HUES48 (cell line): ENCODE data around the gene RPP38.

ENCODE experiments used
- H3K27ac ChIP-seq: one replicate; pipeline ENCODE4 v1.7.0; 2013; ENCODE audit warnings: low read depth, low read length, inconsistent platforms
- H3K27me3 ChIP-seq: 2 replicates; pipeline ENCODE4 v1.6.1; 2013; ENCODE audit warnings: mild to moderate bottlenecking, low read length; ENCODE audit not compliant: control insufficient read depth, insufficient read depth
- H3K36me3 ChIP-seq: 2 replicates; pipeline ENCODE4 v1.6.1; 2013; ENCODE audit warnings: low read length; ENCODE audit not compliant: control insufficient read depth, insufficient read depth
- H3K4me1 ChIP-seq: 2 replicates; pipeline ENCODE4 v1.6.1; 2013; ENCODE audit warnings: mild to moderate bottlenecking, low read length; ENCODE audit not compliant: control insufficient read depth, insufficient read depth
- H3K4me3 ChIP-seq: 2 replicates; pipeline ENCODE4 v1.5.1; 2013; ENCODE audit warnings: mild to moderate bottlenecking, low read depth, low read length
- H3K9ac ChIP-seq: 2 replicates; pipeline ENCODE4 v1.6.1; 2013; ENCODE audit warnings: mild to moderate bottlenecking, low read depth, low read length, moderate library complexity
- H3K9me3 ChIP-seq: 2 replicates; pipeline ENCODE4 v1.6.1; 2013; ENCODE audit warnings: low read length; ENCODE audit not compliant: control insufficient read depth, insufficient read depth

The RPP38 gene

GRCh38 chr10:15136129-15137035 lies 39.2 kb downstream of the RPP38 start:
- Histone ChIP-seq H3K27ac (no peak overlapping the region), H3K36me3 (peaks cover 33% of the 10 kb centered on the region), H3K4me1 (0 out of 2 replicates have a peak, but pooled peaks cover 6% of the 10 kb centered on the region), H3K4me3 (no peak overlapping the region), H3K9me3 (no peaks in the 10 kb centered on the region), H3K27me3 (no peaks in the 10 kb centered on the region), H3K9ac (no peak overlapping the region)

- H3K27ac ChIP-seq, result no peak overlapping the region
- peaks cover 31% of the 10 kb centered on the region for H3K36me3 ChIP-seq
- no peak overlapping the region for H3K9ac ChIP-seq
- H3K4me1 ChIP-seq, result 0 out of 2 replicates have a peak, but pooled peaks cover 6% of the 10 kb centered on the region
- no peaks in the 10 kb centered on the region for H3K27me3 ChIP-seq
- no peak overlapping the region for H3K4me3 ChIP-seq
- H3K9me3 ChIP-seq, result no peaks in the 10 kb centered on the region
Measured at GRCh38 chr10:15137036-15137359, 39.8 kb downstream of the RPP38 start.

GRCh38 chr10:15137636-15138035 lies 40.5 kb downstream of the RPP38 start:
- no peaks in the 10 kb centered on the region for H3K9me3 ChIP-seq
- H3K4me3 ChIP-seq, result no peak overlapping the region
- 0 out of 2 replicates have a peak, but pooled peaks cover 6% of the 10 kb centered on the region for H3K4me1 ChIP-seq
- peaks cover 25% of the 10 kb centered on the region for H3K36me3 ChIP-seq
- no peaks in the 10 kb centered on the region for H3K27me3 ChIP-seq
- no peak overlapping the region for H3K9ac ChIP-seq
- H3K27ac ChIP-seq, result no peak overlapping the region

GRCh38 chr10:15140698-15141097 lies 43.5 kb downstream of the RPP38 start:
- H3K9ac ChIP-seq, result no peak overlapping the region
- H3K4me1 ChIP-seq, result 0 out of 2 replicates have a peak, but pooled peaks cover 6% of the 10 kb centered on the region
- H3K27me3 ChIP-seq, result no peaks in the 10 kb centered on the region
- H3K9me3 ChIP-seq, result no peaks in the 10 kb centered on the region
- H3K4me3 ChIP-seq, result no peak overlapping the region
- no peaks in the 10 kb centered on the region for H3K36me3 ChIP-seq
- H3K27ac ChIP-seq, result no peak overlapping the region

- Histone ChIP-seq H3K36me3 (no peaks in the 10 kb centered on the region), H3K27ac (no peak overlapping the region), H3K9me3 (no peaks in the 10 kb centered on the region), H3K9ac (no peak overlapping the region), H3K4me3 (no peak overlapping the region), H3K4me1 (0 out of 2 replicates have a peak, but pooled peaks cover 6% of the 10 kb centered on the region), H3K27me3 (no peaks in the 10 kb centered on the region)
Measured at GRCh38 chr10:15141136-15142054, 44.2 kb downstream of the RPP38 start.

- H3K4me1 ChIP-seq, result 0 out of 2 replicates have a peak, but pooled peaks cover 6% of the 10 kb centered on the region
- H3K27me3 ChIP-seq, result no peaks in the 10 kb centered on the region
- no peak overlapping the region for H3K4me3 ChIP-seq
- H3K36me3 ChIP-seq, result no peaks in the 10 kb centered on the region
- no peak overlapping the region for H3K27ac ChIP-seq
- no peak overlapping the region for H3K9ac ChIP-seq
- H3K9me3 ChIP-seq, result no peaks in the 10 kb centered on the region
Measured at GRCh38 chr10:15144788-15145187, 47.6 kb downstream of the RPP38 start.

- H3K27me3 ChIP-seq, result no peaks in the 10 kb centered on the region
- H3K4me3 ChIP-seq, result no peak overlapping the region
- H3K9ac ChIP-seq, result no peak overlapping the region
- no peak overlapping the region for H3K27ac ChIP-seq
- 0 out of 2 replicates have a peak, but pooled peaks cover under 1% of the 10 kb centered on the region for H3K4me1 ChIP-seq
- H3K36me3 ChIP-seq, result no peaks in the 10 kb centered on the region
- H3K9me3 ChIP-seq, result no peaks in the 10 kb centered on the region
Measured at GRCh38 chr10:15146366-15146765, 49.2 kb downstream of the RPP38 start.

- Histone ChIP-seq H3K9me3 (no peaks in the 10 kb centered on the region), H3K4me1 (no peaks in the 10 kb centered on the region), H3K9ac (no peak overlapping the region), H3K27ac (no peak overlapping the region), H3K36me3 (no peaks in the 10 kb centered on the region), H3K4me3 (no peak overlapping the region), H3K27me3 (no peaks in the 10 kb centered on the region)
Measured at GRCh38 chr10:15147594-15148392, 50.6 kb downstream of the RPP38 start.

GRCh38 chr10:15149042-15149771 lies 52.1 kb downstream of the RPP38 start:
- no peaks in the 10 kb centered on the region for H3K27me3 ChIP-seq
- H3K9me3 ChIP-seq, result no peaks in the 10 kb centered on the region
- H3K4me3 ChIP-seq, result no peak overlapping the region
- H3K4me1 ChIP-seq, result no peaks in the 10 kb centered on the region
- no peak overlapping the region for H3K27ac ChIP-seq
- no peak overlapping the region for H3K9ac ChIP-seq
- no peaks in the 10 kb centered on the region for H3K36me3 ChIP-seq

GRCh38 chr10:15150563-15150962 lies 53.4 kb downstream of the RPP38 start:
- no peak overlapping the region for H3K9ac ChIP-seq
- no peak overlapping the region for H3K27ac ChIP-seq
- no peaks in the 10 kb centered on the region for H3K27me3 ChIP-seq
- no peaks in the 10 kb centered on the region for H3K4me1 ChIP-seq
- no peaks in the 10 kb centered on the region for H3K36me3 ChIP-seq
- no peaks in the 10 kb centered on the region for H3K9me3 ChIP-seq
- H3K4me3 ChIP-seq, result no peak overlapping the region
